Midbrain (tissue), 1 donor: ENCODE results near the gene ADAMTSL1.

Experiments
- DNase-seq: peaks from one replicate; lab custom pipeline; 2025; lab: John Stamatoyannopoulos, UW

The ADAMTSL1 gene

GRCh38 chr9:18501949-18502348 is 28.0 kb downstream of the ADAMTSL1 start:
- DNase-seq: no peak

GRCh38 chr9:18502546-18502945 is 28.6 kb downstream of the ADAMTSL1 start:
- no peak for DNase-seq

- DNase-seq: no peak
These were observed 30.8 kb downstream of the ADAMTSL1 start for GRCh38 chr9:18504707-18505106.

GRCh38 chr9:18507151-18507550 is 33.2 kb downstream of the ADAMTSL1 start:
- no peak for DNase-seq

- DNase-seq: no peak
These were observed 42.6 kb downstream of the ADAMTSL1 start for GRCh38 chr9:18516514-18516913.

GRCh38 chr9:18516965-18517364 is 43.0 kb downstream of the ADAMTSL1 start:
- DNase-seq: no peak

GRCh38 chr9:18520416-18521047 is 46.6 kb downstream of the ADAMTSL1 start:
- DNase-seq: no peak

- DNase-seq: no peak
These were observed 52.7 kb downstream of the ADAMTSL1 start for GRCh38 chr9:18526685-18527084.

GRCh38 chr9:18531136-18532065 is 57.4 kb downstream of the ADAMTSL1 start:
- DNase-seq: no peak

GRCh38 chr9:18534611-18535010 is 60.7 kb downstream of the ADAMTSL1 start:
- no peak for DNase-seq

- no peak for DNase-seq
These were observed 62.6 kb downstream of the ADAMTSL1 start for GRCh38 chr9:18536554-18536953.

GRCh38 chr9:18539203-18539693 is 65.3 kb downstream of the ADAMTSL1 start:
- no peak for DNase-seq

- DNase-seq: no peak
These were observed 69.0 kb downstream of the ADAMTSL1 start for GRCh38 chr9:18542837-18543405.

- no peak for DNase-seq
These were observed 69.6 kb downstream of the ADAMTSL1 start for GRCh38 chr9:18543406-18544192.

GRCh38 chr9:18544456-18544855 is 70.5 kb downstream of the ADAMTSL1 start:
- DNase-seq: no peak

GRCh38 chr9:18545636-18546360 is 71.8 kb downstream of the ADAMTSL1 start:
- no peak for DNase-seq

- DNase-seq: no peak
These were observed 74.5 kb downstream of the ADAMTSL1 start for GRCh38 chr9:18548456-18548855.

GRCh38 chr9:18549772-18550171 is 75.8 kb downstream of the ADAMTSL1 start:
- no peak for DNase-seq

GRCh38 chr9:18550286-18550685 is 76.3 kb downstream of the ADAMTSL1 start:
- no peak for DNase-seq

- no peak for DNase-seq
These were observed 80.3 kb downstream of the ADAMTSL1 start for GRCh38 chr9:18554244-18554643.
